ENCODE data around the gene VPS36.
"Not testable (repeated sequence)": the region's sequence is repeated elsewhere in the genome, so short reads cannot be mapped to it uniquely, and the experiment has no call there.

The VPS36 gene

GRCh38 chr13:52450012-52450792 lies at the start of gene VPS36:
Gene VPS36, minus strand, starts transcription at chr13:52450634. Its CDS starts 40 bp downstream, at chr13:52450594.
- H3K9me3 Mint-ChIP-seq, result no peaks in the 10 kb centered on the region
- DNase-seq (peak; percentile 95 to 97), ATAC-seq (peak; percentile 85)
- H3K27me3 Mint-ChIP-seq, result no peaks in the 10 kb centered on the region
- H3K4me3 Mint-ChIP-seq, result peak within 1 kb of the TSS; percentile 86
- peak within 1 kb of the TSS; percentile 96 to 97 for H3K27ac Mint-ChIP-seq
- peaks cover 37% of the 10 kb centered on the region for H3K4me1 Mint-ChIP-seq

- not testable (repeated sequence) for H3K27me3 Mint-ChIP-seq, H3K4me1 Mint-ChIP-seq, H3K27ac Mint-ChIP-seq, H3K9me3 Mint-ChIP-seq, ATAC-seq, DNase-seq, H3K4me3 Mint-ChIP-seq
These were observed 47.5 kb upstream of the VPS36 start for GRCh38 chr13:52497979-52498378.

- not testable (repeated sequence) for DNase-seq, H3K4me1 Mint-ChIP-seq, H3K27ac Mint-ChIP-seq, H3K4me3 Mint-ChIP-seq, ATAC-seq, H3K27me3 Mint-ChIP-seq, H3K9me3 Mint-ChIP-seq
These were observed 43.8 kb upstream of the VPS36 start for GRCh38 chr13:52494241-52494640.

GRCh38 chr13:52491015-52491414 lies 40.6 kb upstream of the VPS36 start:
- H3K27me3 Mint-ChIP-seq, DNase-seq, H3K4me1 Mint-ChIP-seq, H3K9me3 Mint-ChIP-seq, ATAC-seq, H3K4me3 Mint-ChIP-seq, H3K27ac Mint-ChIP-seq: not testable (repeated sequence)

GRCh38 chr13:52488763-52489162 lies 38.3 kb upstream of the VPS36 start:
- not testable (repeated sequence) for H3K4me3 Mint-ChIP-seq, H3K27ac Mint-ChIP-seq, H3K9me3 Mint-ChIP-seq, DNase-seq, H3K27me3 Mint-ChIP-seq, H3K4me1 Mint-ChIP-seq, ATAC-seq

- not testable (repeated sequence) for ATAC-seq, H3K9me3 Mint-ChIP-seq, H3K4me1 Mint-ChIP-seq, DNase-seq, H3K4me3 Mint-ChIP-seq, H3K27me3 Mint-ChIP-seq, H3K27ac Mint-ChIP-seq
These were observed 36.6 kb upstream of the VPS36 start for GRCh38 chr13:52487078-52487477.

GRCh38 chr13:52480677-52481428 lies 30.4 kb upstream of the VPS36 start:
- not testable (repeated sequence) for H3K9me3 Mint-ChIP-seq, ATAC-seq, DNase-seq, H3K27ac Mint-ChIP-seq, H3K4me1 Mint-ChIP-seq, H3K27me3 Mint-ChIP-seq, H3K4me3 Mint-ChIP-seq

GRCh38 chr13:52468487-52468886 lies 18.1 kb upstream of the VPS36 start:
- not testable (repeated sequence) for H3K9me3 Mint-ChIP-seq, DNase-seq, ATAC-seq, H3K27me3 Mint-ChIP-seq, H3K27ac Mint-ChIP-seq, H3K4me3 Mint-ChIP-seq, H3K4me1 Mint-ChIP-seq

- H3K4me3 Mint-ChIP-seq, result no peak overlapping the region
- peak overlapping the region in 1 of 2 donors; percentile 22 for H3K27ac Mint-ChIP-seq
- H3K4me1 Mint-ChIP-seq, result peaks cover 15% of the 10 kb centered on the region
These were observed 13.1 kb upstream of the VPS36 start for GRCh38 chr13:52463526-52463925.

GRCh38 chr13:52461265-52461664 lies 10.8 kb upstream of the VPS36 start:
- Mint-ChIP-seq H3K4me3 (no peak overlapping the region), H3K27ac (no peak overlapping the region), H3K4me1 (peaks cover 23% of the 10 kb centered on the region), H3K27me3 (no peaks in the 10 kb centered on the region), H3K9me3 (no peaks in the 10 kb centered on the region)
- ATAC-seq (peak; percentile 78), DNase-seq (no peak)

More at GRCh38 chr13:52463526-52463925, 13.1 kb upstream of the VPS36 start:
- H3K9me3 Mint-ChIP-seq, result no peaks in the 10 kb centered on the region
- DNase-seq (no peak), ATAC-seq (no peak)
- H3K27me3 Mint-ChIP-seq, result no peaks in the 10 kb centered on the region

GRCh38 chr13:52459668-52460067 lies 9.2 kb upstream of the VPS36 start:
- no peak for ATAC-seq
- H3K4me3 Mint-ChIP-seq, result no peak overlapping the region
- H3K9me3 Mint-ChIP-seq, result no peaks in the 10 kb centered on the region
- DNase-seq, result no peak
- peaks cover 26% of the 10 kb centered on the region for H3K4me1 Mint-ChIP-seq
- H3K27me3 Mint-ChIP-seq, result no peaks in the 10 kb centered on the region
- no peak overlapping the region for H3K27ac Mint-ChIP-seq

GRCh38 chr13:52455677-52456041 lies 5.2 kb upstream of the VPS36 start:
- H3K9me3 Mint-ChIP-seq, result no peaks in the 10 kb centered on the region
- no peaks in the 10 kb centered on the region for H3K27me3 Mint-ChIP-seq
- peaks cover 31% of the 10 kb centered on the region for H3K4me1 Mint-ChIP-seq
- H3K4me3 Mint-ChIP-seq, result peak overlapping the region; percentile 88 to 96
- H3K27ac Mint-ChIP-seq, result peak overlapping the region; percentile 87 to 99
- peak; percentile 76 to 79 for DNase-seq
- peak; percentile 64 for ATAC-seq

- Mint-ChIP-seq H3K4me1 (peaks cover 28% of the 10 kb centered on the region), H3K4me3 (peak within 1 kb of the TSS; percentile 88 to 96), H3K27me3 (no peaks in the 10 kb centered on the region), H3K27ac (peak within 1 kb of the TSS; percentile 94 to 99), H3K9me3 (no peaks in the 10 kb centered on the region)
- peak; percentile 93 to 95 for DNase-seq
- ATAC-seq, result peak; percentile 85
These were observed 4.6 kb upstream of the VPS36 start, which contains the start of gene CKAP2 for GRCh38 chr13:52454820-52455676. Gene CKAP2, plus strand, starts transcription at chr13:52455478. Its CDS starts 79 bp downstream, at chr13:52455557.

GRCh38 chr13:52454459-52454819 lies 4.0 kb upstream of the VPS36 start:
- Mint-ChIP-seq H3K9me3 (no peaks in the 10 kb centered on the region), H3K4me1 (peaks cover 28% of the 10 kb centered on the region), H3K4me3 (peak overlapping the region; percentile 88 to 96), H3K27me3 (no peaks in the 10 kb centered on the region), H3K27ac (peak overlapping the region; percentile 94 to 99)
- DNase-seq (peak; percentile 18 to 19), ATAC-seq (no peak)

- Mint-ChIP-seq H3K4me1 (peaks cover 45% of the 10 kb centered on the region), H3K27ac (no peak overlapping the region), H3K4me3 (no peak overlapping the region), H3K27me3 (no peaks in the 10 kb centered on the region), H3K9me3 (no peaks in the 10 kb centered on the region)
- no peak for DNase-seq
- ATAC-seq, result no peak
These were observed 2.0 kb upstream of the VPS36 start for GRCh38 chr13:52452470-52452869.

All from stimulated activated naive CD8-positive, alpha-beta T cell treated with anti-CD3 and anti-CD28 coated beads, Interleukin-15, amount 100 ng/mL, for 72 hours (primary cell).